ENCODE measurements around the gene CCDC172.

CCDC172 gene, protein sequence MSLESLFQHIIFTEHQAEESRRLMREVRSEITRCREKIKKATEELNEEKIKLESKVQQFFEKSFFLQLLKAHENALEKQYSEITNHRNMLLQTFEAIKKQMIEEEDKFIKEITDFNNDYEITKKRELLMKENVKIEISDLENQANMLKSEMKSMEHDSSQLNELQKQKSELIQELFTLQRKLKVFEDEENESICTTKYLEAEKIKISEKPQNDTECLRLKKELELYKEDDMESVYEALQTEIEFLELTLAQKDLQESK

DNA sequence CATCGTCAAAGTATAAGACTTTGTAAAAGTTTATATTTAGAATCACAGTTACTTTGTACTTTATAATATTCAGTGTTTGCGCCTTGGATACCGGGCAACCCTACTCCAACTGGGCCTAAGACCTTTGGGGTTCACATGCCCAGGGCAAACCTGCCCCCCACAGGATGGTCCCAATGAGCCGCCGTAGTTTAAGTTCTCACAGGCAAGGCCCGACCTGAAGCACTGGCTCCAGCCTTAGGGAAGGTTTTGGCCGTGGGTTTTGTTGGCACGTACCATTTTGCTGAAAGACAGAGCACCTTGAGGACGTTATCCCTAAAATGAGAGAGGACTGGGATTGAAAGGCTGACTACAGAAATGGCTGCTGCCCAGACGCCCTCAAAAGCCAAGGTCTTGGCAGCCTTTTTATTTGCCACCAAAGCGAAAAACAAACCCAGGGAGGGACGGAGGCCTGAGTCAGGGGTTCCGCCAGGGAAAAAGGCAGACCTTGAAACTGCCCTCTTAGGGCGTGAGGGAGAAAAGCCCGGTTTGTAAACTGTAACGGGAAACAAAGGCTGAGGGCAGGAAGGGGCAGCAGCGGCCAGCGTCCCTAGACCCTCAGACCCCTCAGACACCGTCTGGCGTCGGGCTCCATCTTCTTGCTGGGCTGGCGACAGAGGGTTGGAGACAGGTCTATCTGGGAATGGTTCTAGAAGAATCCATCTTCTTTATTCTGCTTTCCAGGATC, at the start of gene CCDC172:
CCDC172 (plus strand) TSS at position 222 of the 724 bp plus-strand sequence. CDS start 564 bp downstream, outside the sequence.
- no peak for DNase-seq

DNA sequence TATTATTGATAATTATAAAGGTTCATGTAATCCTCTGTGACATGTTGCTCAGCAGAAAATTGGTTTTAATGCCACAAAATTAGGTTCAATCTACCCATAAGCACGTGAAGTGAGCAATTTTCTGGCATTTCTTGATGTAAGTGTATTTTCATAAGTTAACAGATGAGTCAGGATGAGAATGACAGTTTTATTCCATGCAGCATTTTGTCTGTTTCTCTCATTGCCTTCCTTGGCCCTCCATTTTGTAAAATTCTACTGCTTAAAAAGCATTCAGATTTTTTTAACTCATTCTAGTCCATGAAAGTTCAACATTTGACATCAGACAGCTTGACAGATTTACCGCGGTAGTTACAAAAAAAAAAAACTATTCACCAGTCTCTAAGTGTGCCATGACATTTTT, 47.3 kb upstream of the CCDC172 start:
- DNase-seq = no peak

DNA sequence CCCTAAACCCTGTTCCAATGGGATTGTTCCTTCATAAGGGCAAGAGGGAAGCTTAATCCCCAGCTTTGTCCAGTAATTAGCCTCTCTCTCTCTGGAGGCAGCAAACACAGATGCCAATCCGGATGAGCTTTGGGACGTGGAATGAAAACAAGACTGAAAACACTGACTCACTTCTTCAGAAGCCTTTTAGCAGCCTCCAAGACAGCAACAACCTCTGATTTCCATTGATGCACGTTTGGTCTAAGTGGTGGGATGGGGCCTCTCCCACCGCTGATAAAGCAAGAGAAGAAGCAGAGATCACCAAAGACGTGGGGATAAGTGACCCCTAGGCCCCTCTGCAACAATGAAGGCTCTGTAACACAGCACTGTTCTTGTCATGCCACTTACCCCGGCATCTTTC, 45.4 kb upstream of the CCDC172 start:
- no peak for DNase-seq

DNA sequence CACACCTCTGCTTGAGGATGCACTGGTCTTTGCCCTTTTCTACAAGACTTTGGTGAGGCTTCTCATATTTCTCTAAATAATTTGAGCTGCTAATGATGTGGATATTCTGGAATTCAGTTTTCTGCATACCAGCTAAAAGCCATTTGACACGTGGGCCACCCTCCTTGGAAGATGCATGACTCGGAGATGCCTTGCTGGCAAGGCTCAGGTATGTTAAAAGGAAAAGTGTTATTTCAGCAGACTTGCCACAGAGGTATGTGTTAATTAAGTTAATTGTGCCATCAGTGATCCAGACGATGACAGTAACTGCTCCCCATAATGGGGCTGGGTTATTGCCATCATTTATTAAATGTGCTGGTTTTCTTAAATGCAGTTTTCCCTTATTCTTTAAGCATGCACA, 42.5 kb upstream of the CCDC172 start:
- DNase-seq = no peak

DNA sequence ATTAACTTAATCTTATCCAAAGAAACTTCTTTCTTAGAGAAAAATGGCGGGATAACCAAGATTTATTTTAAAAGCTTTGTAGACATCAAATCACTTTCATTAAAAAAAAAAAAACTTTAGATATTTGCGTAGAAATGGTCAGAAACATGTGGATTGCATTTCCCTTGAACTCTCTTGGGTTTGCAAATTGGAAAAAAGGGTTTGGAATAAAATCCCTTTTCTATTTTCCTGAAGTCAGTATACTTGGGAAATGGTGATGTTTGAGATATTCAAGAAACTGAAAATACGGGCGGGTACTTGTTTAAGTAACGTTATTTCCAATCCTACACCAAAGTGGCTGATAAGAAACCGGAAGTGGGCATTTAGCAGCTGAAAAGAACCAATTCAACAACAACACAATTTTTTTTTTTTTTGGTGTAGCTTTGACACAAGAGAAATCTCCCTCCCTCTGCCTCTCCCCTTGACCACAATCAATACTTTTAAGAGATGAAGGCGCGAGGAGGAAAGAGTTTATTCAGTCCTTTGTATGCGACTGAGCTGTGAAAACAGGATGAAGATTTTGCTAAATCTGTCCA, 37.5 kb upstream of the CCDC172 start:
- no peak for DNase-seq

DNA sequence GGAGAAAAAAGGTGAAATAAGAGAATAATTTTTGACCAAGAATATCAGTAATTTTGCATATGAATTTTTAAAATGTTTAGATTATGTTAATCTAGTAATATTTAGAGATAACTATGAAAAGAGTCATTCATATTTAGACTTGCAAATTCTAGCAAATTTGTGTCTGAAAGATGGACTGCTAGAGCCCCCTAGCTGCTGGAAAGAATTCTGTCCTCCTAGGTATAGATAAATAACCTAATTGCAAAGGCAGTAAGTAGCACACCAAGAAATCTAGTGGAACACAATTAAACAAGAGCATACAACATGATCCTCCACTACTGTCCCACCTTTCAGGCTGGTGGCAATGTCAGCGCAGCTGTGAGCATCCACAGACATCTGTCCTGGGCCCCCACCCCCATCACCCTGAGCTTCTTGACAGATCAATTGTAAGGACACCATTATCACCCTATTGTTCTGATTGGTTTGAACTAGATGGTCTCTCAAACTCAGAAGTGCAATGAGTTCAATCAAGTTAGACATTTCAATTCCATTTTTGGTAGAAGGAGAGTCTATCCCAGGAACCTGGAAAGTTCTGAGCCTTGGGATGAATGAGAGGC, 36.2 kb upstream of the CCDC172 start:
- no peak for DNase-seq

DNA sequence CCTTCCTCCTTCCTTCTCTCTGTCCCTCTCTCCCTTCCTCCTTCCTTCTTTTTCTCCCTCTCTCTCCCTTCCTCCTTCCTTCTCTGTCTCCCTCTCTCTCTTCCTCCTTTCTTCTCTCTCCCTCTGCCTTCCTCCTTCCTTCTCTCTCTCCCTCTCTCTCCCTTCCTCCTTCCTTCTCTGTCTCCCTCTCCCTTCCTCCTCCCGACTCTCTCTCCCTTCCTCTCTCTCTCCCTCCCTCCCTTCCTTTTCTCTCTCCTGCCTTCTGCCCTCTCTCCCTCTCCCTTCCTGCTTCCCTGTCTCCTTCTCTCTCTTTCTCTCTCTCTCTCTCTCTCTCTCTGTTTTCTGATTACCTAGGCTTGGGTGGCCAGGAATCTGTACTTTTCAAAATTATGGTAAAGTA, 34.6 kb upstream of the CCDC172 start:
- no peak for DNase-seq

DNA sequence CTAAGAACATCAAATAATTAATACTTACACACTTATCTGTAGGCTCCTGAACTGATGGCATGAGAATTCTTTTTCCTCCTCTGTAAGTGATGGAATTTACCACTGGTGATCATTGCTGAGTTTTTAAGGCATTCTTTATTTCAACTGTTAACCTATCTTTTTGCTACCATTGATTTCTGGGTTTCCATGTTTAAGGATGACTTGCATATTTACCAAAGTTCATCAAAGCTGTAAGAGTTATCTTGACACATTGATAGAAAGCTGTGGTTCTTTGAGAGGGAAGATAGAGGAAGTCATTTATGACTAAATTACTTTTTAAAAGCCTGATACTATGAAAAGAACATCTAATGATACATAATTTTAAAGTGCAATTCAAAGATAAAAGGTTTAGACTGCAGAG, 31.8 kb upstream of the CCDC172 start:
- no peak for DNase-seq

DNA sequence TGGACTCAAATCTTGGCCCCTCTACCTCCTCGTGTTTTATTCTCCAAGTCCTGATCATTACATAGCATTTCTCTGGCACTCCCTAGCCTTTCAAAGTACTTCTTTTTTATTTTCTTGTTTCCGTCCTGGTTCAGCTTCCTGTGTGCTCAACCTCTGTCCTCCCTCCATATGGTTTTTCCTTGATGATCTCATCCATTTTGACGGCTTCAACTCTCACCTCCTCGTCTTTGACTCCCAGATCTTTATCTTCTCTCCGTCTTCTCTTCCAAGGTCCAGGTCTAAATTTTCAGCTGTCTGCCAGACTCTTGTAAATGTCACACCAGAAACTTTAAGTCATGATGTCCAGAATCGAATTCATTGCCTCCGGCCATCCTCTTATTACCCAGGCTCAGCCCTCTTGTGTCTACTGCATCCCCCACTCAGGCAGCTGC, 27.9 kb upstream of the CCDC172 start:
- no peak for DNase-seq

DNA sequence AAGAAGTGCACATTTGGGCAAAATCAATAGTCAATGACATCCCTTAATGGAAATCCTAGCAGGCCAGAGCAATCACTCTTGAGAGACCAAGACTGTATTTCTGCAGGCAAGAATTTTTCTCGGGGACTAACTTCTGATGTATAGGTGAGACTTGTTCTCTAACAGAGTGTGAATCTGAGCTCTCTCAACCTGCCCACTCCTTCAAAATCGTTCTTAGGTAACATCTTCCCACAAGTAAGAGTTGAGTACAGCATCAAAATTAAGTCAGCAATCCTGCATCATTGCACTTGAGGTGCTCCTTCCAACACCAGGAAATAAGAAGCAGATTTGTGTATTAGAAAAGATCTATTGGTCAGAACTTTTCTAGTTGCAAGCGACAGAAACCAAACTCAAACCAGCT, 25.7 kb upstream of the CCDC172 start:
- DNase-seq = no peak

DNA sequence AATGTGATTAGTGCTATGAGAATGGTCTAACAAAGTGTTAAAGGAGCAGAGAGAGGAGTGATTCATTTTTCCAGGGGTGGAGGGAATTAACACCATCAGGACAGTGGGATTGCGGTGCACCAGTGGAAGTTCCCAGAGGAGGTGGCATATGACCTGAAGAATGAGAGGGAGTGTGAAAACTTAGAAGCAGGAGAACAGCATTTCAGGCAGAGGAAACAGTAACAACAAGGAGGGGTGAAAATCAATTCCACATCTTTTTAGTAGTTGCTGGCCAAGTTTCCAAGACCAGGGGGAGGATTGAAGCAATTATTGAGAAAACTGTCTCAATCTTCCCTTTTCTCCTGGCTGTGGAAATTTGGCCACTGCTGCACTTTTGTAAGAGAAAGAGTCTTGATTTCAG, 23.7 kb upstream of the CCDC172 start:
- DNase-seq = no peak

DNA sequence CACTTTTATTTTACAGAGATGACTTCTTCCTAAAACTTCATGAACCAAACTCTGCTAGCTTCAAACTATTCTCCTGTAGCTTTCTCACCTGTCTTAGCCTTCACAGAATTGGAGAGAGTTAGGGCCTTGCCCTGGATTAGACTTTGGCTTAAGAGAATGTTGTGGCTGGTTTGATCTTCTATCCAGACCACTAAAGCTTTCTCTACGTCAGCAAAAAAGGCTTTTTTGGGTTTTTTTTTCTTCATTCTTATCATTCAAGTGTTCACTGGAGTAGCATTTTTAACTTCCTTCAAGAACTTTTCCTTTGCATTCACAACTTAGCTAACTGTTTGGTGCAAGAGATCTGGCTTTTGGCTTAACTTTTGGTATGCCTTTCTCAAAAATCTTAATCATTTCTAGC, 19.3 kb upstream of the CCDC172 start:
- DNase-seq = no peak

DNA sequence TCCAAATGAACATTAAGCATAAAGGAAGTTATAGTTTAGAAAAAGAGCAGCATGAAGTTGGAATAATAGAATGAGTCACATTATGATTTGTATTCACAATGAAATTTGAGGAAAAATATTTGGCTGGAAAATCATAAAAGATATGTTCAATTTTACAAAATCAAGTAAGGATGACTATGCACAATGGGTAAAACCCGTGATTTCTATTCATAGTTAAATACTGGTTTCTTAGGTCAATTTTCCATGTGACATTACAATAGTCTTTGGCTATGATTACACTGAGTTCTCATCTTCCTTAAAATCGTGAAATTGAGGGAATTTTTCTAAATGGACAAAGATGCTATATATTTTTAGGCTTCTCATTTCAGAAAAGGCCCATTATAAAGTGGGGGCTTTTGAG, 17.4 kb upstream of the CCDC172 start:
- DNase-seq = no peak

DNA sequence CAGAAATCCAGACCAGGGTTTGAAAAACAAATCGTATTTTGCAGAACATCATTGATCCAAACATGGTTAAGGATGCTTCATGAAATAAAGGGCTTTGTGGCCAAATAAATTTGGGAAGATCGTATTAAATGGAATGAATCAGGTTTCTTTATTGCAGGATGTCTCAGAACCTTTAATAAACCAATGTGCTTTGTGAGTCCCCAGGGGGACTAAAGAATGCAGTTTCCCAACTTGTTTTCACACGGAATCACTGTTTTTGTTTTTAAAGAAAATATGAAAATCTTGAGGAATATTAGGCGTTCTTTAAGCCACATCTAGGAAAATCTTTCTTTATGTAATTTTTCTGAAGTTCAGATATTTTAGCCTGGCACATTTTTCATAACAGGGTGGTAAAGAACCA, 16.8 kb upstream of the CCDC172 start:
- no peak for DNase-seq

DNA sequence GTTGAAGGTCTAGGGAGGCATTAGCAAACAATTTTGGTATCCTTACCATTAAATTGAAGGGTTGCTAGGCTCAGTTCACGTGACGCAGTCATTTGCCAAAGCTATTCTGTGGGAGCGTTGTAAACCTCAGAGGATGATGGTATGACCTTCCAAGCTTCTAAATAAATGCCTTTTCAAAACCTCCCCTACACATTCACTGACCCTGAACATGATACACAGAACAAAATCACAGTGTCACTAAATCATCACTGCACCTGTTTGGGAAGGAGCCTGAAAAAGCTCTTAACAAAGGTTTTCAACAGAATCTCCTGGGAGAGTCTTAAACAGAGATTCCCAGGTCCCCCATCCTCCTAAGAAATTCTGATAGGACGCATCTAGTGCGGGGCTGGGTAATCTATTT, 13.2 kb upstream of the CCDC172 start:
- DNase-seq = no peak

DNA sequence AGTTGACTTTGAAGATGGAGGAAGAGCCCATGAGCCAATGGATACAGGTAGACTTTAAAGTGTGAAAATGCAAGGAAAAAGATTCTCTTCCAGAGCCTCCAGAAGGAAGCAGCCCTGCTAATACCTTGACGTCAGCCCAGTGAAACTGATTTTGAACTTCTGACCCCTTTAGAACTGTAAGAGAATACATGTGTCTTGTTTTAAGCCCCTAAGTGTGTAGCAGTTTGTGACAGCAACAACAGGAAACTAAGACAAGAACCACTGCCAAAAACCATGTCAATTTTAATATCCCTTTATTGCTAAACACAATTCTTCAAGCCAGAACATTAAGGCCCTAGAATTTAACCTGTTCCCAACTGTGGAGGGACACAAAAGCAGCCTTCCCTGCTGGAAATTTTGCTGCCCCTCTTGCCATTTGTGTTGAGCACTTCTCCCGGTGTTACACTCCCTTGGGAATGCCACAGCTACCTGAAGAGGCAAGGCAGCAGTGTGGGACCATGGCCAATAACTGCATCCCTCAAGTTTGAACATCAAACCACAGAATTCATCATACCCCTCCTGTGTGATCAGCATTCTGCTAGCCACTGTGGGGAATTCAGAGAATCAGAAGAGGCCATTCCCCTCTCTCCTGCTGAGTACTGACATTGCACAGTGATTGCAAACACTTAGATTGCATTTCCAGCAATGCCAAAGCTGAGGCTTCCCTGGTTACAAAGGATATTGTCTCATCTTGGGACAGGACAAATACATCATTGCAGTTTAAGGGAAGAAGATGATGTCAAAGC, 12.3 kb upstream of the CCDC172 start:
- no peak for DNase-seq

DNA sequence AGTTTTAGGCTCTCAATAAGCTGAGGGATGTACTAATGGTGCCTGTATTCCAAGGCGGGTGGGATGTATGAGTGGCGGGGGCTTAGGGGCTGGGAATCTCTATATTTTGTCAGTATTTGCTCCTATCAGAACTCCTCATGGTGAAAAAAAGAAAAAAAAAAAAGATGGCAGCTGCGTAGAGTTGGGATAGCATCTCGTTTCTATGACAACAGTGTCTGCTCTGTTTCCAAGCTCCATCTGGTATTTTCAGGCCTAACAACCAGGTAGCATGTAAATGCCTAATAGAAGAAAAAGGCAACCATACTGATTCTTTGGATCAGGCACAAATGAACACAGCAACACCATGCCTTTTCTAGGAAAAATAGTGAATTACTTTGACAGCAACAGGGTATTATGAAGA, 11.7 kb upstream of the CCDC172 start:
- no peak for DNase-seq

DNA sequence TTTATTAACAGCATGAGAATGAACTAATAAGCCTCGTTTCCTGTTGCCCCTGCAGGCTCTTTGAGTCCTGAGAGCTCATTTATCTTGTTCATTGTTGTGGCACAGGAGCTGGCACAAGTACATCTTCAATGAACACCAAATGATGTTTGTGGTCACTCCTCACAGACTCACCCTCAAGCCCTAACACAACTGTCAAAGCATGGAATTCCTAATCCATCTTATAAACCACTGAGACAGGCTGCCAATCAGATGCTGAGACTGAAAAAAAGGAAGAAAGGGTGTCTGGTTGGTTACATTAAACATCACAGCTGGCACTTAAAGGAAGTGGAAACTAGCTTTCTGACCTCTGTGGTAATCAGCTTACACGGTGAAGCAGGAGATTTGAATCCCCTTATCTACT, 7.7 kb upstream of the CCDC172 start:
- DNase-seq = no peak

DNA sequence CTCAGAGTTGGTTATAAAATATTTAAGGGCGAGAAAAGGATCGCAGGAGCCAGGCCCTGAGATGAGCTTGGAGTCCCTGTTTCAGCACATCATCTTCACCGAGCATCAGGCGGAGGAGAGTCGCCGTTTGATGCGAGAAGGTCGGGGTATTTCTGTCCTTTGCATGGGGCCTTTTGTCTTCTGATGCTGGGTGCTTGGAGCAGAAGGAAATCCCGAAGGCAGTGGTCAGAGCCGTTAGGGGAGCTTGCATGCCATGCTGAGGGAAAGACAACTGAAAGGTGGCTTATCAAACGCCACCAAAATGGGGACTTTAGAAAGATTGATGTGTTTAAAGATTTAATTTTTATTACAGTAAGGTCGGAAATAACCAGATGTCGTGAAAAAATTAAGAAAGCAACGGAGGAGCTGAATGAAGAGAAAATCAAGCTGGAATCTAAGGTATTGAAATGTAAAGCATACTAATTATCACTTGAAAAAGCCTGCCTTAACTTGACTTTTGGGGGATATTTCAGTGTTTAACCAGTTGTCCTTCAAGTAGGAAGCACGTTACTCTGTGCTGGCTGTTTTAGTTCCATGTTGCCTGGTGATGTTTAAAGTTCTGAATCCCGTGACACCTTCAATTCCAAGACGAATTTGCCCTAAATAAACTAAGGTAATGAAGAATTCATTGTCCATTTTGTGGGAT, 845 bp downstream of the CCDC172 start:
- no peak for DNase-seq

DNA sequence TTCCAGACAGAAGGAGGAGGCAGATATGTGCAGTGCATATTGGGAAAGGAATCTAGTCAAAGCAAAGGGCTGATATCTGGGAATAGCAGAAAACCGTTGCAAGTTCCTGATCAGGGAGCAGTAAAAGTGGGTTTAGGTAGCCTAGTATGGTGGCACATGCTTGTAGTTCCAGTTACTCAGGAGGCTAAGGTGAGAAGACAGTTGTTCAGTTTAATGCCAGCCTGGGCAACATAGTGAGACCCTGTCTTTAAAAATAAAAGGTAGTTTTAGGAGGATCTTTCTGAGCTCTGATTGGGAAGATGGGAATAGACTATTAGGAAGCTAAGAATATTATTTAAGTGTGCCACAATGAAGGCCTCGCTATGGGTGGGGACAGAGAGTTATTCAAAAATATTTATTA, 1.7 kb downstream of the CCDC172 start:
- no peak for DNase-seq

DNA sequence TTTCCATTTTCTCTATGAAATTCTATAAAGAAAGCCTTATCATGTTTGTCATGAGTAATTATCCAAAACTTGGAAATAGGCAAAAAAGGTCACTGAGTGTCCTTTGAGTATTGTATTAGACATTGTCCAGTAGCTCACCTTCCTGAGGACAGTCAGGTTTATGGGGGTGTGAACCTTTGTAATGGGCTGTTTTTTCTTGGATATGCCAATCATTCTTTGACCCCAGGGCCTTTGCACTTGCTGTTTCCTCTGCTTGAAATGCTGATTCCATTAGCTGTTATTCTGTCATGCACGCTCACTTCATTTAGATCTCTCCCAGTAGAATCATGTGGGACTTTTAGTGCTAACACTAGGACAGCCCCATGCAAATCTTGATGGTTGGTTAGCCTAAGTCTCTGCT, 4.9 kb downstream of the CCDC172 start:
- no peak for DNase-seq

DNA sequence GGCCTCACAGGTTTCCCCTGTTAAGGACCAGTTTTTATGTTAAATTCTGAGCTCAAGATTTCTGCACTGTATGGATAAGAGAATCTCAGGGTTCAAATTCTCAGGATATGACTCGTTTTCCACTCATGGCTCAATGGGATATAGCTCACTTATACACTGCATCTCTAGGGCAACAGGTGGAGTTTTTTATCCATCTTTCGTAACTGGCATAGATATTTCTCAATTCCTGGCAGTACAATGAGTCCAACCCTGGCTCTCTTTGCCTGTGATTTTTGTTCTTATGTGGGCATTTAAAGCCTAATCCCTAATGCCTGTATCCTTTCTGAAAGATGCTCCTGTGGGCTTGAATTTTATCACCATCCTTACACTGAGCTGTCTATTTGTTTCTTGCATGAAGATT, 7.6 kb downstream of the CCDC172 start:
- no peak for DNase-seq

DNA sequence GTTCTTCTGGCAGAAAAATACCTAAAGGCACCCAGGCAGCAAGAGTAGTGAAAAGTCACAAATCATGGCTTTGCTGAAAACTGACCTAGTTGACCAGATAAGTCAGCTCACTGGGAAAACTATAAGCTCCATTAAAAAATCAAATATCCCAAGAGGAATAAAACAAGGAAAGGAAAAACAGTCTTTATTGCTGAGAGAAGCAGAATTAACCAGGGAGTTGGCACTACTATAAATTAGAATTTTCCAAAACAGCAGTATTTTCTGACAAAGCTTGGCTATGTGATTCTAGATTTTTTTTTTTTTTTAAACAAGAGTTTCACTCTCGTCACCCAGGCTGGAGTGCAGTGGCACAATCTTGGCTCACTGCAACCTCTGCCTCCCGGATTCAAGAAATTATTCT, 12.6 kb downstream of the CCDC172 start:
- no peak for DNase-seq
